Muscle of arm (tissue), 12 donors: ENCODE measurements around the gene HOXC5. TPM values are rescaled to one million over a fixed set of nuclear protein-coding genes. Genes with fewer than 3 reads are reported as not detected.
"Not testable (repeated sequence)": the region's sequence is repeated elsewhere in the genome, so short reads cannot be mapped to it uniquely, and the experiment has no call there.

Experiments used
- DNase-seq: peaks from one replicate; pipeline ENCODE4 v3.0.0-alpha.2; 2013
- polyA plus RNA-seq, 12 donors: library from polyadenylated mRNA; unstranded; fragments of 120-200 nt; gene quantifications; one replicate each; pipeline ENCODE4 v1.2.1, GENCODE V29; 2013; ENCODE audit not compliant: insufficient read length in 12 of 12

Gene HOXC5
- polyA plus RNA-seq, 12 donors = 0.25 to 1.8 (median 0.75) TPM; not detected in 2

DNA sequence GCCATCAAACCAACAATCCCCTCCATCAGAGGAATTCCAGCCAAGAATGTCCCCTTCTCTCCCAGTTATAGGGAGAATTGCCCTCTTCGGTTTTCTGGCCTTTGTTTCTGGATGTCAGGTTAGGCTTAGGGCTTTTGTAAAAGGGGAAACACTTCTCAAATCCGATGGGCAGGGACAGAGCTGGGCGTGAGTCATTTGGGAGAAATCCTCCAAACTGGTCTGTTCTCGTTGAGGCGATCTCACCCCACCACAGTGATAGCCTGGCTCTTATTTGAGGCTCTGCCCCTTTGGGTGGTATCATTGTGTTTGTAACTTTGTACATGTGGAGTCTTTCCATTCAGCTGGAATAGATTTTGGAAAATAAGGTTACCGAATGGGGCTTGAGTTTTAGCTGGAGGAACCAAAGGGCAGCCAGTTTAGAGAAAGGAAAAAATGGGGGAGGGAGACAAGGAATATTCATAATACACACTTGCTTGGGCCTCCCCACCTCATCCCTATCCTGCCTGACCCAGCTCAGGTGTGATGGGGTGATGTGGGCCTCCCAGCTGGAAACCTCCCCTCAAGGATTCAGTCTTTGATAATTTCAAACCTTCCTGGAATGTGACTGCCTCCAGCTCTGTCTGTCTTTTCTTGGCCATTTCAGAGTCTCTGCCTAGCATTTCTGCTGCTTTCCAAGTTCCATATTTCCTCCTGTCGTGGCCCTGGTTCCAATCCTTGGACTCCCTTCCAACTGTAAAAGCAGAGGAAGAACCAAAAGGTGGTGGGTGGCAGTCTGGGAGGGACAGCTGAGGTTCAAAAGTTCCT is 28.3 kb downstream of the HOXC5 start:
- no peak for DNase-seq

DNA sequence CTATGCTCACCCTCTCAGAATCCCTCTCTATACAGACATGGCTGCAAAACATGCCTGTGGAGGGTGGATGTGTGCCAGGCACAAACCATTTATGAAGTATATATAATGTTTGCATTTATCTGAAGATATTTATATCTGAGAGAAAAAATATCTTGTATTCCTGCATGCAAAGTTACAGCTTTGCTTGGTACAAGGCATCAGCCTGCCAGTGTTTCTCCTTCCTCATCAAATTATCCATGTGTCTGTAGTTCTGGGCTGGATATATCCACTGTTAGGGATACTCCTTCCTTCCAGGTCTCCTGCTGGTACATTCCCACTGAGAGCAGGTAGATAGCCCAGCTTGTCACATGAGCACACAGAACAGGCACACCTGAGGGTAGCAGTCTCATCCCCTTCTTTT is 32.8 kb downstream of the HOXC5 start:
- no peak for DNase-seq

DNA sequence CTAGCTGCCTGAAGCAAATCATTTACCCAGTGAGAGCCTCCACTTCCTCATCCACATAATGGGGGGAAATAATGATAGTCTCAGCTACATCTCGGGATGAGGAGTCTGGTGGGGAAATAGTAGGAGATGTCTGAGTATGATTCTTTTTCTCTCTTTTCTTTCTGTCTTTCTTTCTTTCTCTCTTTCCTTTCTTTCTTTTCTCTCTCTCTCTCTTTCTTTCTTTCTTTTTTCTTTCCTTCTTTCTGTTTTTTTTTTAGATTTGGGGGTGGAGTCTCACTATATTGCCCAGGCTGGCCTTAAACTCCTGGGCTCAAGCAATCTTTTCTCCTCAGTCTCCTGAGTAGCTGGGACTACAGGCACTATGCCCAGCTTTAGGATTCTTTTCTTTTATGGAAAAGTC is 33.6 kb downstream of the HOXC5 start:
- DNase-seq = no peak

DNA sequence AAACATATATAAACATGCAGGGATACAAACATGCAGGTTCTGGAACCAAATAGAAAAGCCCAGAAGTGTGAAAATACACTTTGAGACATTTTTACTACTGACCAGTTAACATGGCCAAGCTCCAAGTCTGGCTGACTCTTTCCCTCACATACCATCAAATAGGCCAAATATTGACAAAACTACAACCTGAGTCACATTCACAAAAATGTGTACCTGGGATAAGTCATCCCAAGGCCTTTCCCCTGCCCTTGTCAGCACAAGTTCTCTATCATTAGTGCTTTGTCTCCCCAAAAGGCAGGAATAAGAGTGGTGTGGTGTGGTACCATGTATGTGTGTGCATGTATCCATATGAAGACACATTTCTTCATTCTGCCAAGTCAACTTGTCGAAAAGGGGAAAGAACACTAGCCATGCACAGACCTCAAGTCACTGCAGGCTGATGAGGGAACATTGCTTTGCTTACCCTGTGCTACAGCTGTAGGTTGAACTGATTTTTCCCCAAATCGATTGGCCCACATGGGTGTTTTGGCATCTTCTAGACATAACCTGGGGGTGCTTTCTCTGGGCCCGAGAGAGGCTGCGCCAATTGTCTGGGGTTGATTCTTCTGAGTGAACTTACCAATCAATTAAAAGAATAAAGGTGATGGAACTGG is 35.7 kb downstream of the HOXC5 start:
- DNase-seq = no peak

DNA sequence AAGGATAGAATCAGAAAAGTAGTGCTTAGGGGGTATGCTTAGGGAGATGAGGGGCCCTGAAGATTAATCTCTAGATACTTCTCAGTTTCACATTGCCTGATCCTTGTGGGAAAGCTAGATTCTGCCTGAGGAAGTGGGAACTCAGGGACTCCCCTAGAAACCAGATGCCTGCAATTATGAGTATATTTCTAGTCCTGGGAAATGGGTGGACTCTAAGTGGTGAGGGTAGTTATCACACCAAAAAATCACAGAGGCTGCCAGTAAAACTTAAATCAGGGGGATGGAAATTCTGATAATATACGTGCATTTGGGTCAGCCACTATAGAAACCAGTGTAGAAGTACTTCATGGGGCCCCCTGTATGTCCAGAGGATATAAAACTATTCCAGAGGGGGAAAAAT is 39.1 kb downstream of the HOXC5 start:
- DNase-seq = no peak

DNA sequence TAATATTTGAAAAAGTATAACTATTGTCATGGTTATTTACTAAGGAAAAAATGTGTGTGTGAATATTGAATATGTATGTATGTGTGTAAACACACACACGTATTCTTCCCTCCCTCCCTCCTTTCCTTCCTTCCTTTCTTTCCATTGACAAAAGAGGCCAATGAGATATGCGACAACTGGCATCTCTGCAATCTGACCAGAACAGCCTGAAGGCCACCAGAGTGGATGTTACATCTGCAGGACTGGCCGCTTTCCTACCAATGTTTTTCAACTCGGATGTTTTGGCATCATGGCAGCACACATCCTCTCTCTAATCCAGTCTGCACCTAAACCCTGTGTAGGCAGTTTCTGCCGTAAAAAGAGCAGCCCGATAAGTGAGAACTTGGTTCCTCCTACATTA is 41.5 kb downstream of the HOXC5 start:
- no peak for DNase-seq

DNA sequence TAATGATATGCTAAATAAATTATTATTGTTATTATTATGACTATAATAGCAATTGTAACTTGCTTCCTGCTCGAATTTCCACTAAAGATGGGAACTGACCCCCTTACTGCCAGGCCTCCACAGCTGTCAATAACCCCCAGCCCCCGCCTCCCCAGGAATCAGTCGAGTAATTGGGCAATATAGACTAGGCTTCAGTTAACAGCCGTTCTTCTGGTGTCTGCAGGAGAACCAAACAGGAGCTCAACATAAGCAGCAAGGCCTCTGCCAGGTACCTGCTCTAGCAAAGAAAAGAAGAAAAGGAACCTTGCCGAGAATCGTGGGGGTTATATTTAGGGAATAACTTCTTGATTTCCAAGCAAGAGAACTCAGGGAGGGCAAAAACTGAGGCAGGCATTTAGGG is 42.6 kb downstream of the HOXC5 start:
- no peak for DNase-seq

DNA sequence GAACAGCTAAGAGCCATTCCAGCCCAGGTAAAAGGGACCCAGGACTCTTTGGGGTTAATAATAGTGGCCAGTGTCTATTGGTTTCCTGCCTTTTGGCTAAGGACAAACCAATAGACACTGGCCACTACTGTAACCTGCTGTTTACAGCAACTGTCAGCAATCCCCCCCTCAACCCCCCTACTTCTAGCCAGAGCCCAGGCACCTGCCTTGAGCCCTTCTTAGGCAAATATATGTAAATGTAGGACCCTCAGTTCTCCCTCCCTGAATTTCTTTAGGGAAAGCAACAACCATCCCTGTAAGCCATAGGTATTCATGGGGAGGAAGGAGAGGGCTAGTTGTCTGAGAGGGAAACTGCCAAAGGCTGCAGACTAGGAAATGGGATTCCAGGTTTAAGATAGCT is 43.1 kb downstream of the HOXC5 start:
- DNase-seq = no peak

DNA sequence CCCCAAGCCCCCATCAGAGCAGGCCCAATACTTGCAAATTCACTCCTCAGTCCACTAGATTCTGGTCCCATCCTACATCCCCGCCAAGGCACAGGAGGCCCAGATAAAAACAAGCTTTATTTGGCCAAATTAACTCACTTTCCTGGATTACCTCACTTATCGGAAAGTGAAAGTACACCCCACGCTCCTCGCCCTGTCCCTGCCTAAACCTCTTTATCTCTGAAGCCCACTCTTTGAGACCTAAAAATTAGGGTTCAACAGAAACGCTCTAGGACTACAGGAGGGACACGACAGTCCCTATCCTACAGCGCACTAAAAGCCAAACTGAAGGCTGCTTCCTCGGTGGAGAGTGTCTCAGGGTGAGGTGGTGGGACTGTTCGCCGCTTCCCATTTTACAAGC is 45.0 kb downstream of the HOXC5 start:
- not testable (repeated sequence) for DNase-seq

DNA sequence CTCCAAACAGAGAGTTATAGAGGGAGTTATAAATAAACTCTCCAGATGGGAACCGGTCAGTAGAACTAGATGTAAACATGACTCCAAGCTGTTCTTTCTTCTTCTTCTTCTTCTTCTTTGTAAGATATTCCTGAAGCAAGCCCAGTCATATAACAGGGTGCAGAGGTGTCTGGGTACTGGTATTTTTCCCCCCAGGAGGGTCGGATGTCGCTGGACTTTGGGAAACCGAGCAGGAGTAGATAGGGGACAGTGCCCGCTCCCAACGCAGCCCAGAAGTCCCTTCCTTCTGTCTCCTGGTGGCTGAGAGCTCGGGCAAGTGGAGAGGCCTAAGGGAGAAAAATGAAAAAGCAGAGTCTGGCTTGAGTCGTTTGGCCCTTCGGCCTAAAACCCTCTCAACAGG is 46.3 kb downstream of the HOXC5 start:
- DNase-seq = not testable (repeated sequence)

DNA sequence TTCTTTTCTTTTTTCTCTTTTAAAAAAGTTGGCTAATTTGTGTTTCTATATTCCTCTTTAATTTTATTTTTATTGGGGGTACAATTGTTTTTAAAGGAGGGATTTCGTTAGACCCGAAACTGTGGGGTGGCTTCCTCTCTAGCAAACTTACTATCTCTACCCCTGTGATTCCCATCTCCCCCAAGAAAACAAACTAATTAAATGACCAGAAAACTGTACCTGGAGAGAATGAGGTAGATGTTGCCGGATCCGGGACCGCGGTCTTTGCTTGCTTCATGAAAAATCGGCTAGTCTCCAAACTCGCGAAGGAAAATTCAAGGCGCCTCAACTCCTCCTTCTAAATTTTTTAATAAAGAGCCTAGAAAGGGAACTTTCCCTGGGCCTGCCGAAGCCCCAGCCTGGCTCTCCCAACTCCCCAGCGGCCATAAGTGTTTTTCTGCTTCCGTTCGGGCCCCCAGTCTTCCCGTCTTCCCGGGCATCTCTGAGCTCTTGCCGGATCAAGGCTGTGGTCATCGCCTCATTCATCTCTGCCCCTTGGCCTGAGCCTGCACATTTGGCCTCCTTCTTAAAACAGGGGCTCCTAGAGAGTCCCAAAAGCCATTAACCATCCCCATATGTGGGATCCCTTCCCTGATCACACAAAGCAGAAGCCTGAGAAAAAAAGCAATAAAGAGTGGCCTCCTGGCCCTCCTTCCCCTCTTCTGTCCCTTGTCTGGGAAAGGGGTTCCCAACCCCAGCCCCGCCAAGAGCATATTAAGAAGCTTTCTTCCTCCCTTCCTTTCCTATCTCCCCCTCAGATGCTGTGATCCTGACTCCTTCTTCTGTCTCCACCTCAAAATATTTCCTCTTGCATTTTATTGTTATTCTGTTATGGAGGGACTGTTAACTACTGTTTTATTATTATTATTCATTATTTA is 47.4 kb downstream of the HOXC5 start:
- DNase-seq = not testable (repeated sequence)

DNA sequence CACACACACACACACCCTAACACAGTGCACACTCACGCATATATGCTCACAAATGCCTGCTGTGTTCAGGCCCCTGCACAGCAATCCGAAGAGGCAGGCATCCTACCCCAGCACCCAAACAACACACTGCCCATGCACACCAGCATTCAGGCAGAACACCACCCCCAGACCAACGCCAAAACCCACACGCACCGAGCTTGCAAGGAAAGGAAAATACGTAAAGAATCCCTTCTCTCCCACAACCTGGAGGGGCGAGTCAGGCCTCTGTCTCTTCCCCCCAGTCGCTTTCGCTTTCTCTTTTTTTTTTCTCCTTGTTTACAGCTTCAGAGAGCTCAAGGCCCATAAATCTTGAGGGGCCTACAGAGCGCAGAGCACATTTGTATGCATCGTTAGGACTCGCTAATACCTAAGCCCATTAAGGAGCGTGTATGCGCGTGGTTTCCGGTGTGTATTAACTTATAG is 48.2 kb downstream of the HOXC5 start:
- DNase-seq = not testable (repeated sequence)

DNA sequence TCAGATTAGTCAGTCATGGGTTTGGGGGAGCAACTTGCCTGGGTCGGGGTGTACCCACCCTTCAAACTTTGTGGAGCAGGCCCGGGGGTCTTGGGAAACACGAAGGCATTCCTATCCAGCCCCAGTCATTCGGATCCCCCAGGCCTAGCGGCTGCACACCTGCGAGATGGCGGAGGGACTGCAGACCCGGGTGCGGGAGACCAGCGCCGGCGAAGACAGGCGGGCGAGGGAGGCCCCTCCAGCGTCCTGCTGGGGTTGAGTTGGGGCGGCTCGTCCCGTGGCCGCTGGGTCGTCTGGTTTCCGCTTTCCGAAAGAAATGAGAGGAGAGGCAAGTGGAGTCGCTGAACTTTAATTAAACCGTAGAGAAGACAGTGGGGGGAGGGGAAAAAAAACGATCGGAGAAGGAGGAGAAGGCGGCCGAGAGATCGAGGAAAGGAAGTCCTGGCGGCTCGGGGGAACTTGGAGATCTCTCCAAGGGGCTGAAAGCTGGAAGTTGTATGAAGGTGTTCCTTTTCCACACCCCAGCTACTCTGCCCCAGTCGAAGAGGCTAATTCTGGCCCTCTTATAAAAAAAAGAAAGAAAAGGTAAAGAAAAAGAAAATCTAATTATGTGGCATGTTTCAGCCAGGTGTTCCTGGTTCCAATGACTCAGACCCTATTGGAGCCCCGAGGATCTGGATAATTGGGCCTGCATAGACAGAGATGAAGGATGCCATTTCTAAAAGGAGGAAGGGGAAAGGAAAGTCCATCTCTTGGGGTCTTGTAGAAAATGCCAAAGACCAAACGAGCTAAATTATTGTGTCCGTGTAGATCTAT is 48.9 kb downstream of the HOXC5 start:
- DNase-seq = not testable (repeated sequence)

DNA sequence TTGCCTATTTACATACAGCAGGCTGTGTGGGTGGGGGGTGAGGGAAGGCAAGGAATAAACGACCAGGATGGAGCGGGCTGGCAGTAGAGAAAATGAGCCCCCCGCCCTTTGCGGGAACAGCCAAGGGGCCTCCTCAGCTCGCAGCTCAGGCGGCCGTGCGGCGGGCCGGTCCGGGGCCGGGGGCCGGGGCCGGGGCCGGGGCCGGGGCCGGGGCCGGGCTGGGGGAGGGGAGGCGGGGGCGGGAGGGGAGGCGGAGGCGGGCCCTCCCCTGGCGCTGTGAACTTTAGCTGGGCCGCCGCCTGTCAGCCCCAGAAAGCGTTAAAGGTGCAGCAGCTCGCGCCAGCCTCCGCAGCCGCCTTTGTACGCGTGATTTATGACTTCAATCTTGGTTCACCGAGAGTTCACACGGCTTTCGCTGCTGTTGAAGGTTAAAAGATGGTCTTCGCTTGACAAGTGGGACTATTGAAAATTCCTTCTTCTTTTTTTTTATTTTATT is 49.6 kb downstream of the HOXC5 start:
- DNase-seq = no peak

Other genes starting within 250 kb of the HOXC5 start
- 1 to 10 TPM in 1 of 12 donors, under 1 TPM in 2, not detected in 9; 0.28 to 1.4 (median 0.86) TPM for gene HOXC13, start 94.2 kb upstream of the HOXC5 start, polyA plus RNA-seq
- under 1 TPM in 1 of 12 donors, not detected in 11; 0.08 TPM for gene HOXC12, start 78.1 kb upstream of the HOXC5 start, polyA plus RNA-seq
- under 1 TPM in 1 of 12 donors, not detected in 11; 0.08 TPM for gene HOXC11, start 59.9 kb upstream of the HOXC5 start, polyA plus RNA-seq
- gene HOTAIR, start 58.1 kb upstream of the HOXC5 start, polyA plus RNA-seq = under 1 TPM in 1 of 12 donors, not detected in 11; 0.11 TPM
- 1 to 10 TPM in 2 of 12 donors, under 1 TPM in 6, not detected in 4; 0.20 to 2.0 (median 0.57) TPM for gene HOXC10, start 47.9 kb upstream of the HOXC5 start, polyA plus RNA-seq
- 1 to 10 TPM in 4 of 12 donors, under 1 TPM in 6, not detected in 2; 0.33 to 3.2 (median 0.72) TPM for gene HOXC9, start 32.9 kb upstream of the HOXC5 start, polyA plus RNA-seq
- 1 to 10 TPM in 3 of 12 donors, under 1 TPM in 7, not detected in 2; 0.21 to 9.7 (median 0.68) TPM for gene HOXC8, start 24.1 kb upstream of the HOXC5 start, polyA plus RNA-seq
- gene HOXC6, start 4.6 kb upstream of the HOXC5 start, polyA plus RNA-seq = 10 to 100 TPM in 2 of 12 donors, 1 to 10 TPM in 8, not detected in 2; 3.0 to 20.5 (median 5.9) TPM
- 10 to 100 TPM in 5 of 12 donors, 1 to 10 TPM in 5, not detected in 2; 4.2 to 25.6 (median 9.1) TPM for gene HOXC4, start 20.8 kb downstream of the HOXC5 start, polyA plus RNA-seq
- gene SMUG1, start 155.9 kb downstream of the HOXC5 start, polyA plus RNA-seq = 10 to 100 TPM in 11 of 12 donors, not detected in 1; 18.2 to 35.4 (median 22.1) TPM
- 100 to 1,000 TPM in 2 of 12 donors, 10 to 100 TPM in 10; 57.6 to 108 (median 87.4) TPM for gene CBX5, start 247.1 kb downstream of the HOXC5 start, polyA plus RNA-seq
- gene HNRNPA1, start 247.7 kb downstream of the HOXC5 start, polyA plus RNA-seq = 1,000 to 10,000 TPM in 11 of 12 donors, 100 to 1,000 TPM in 1; 297 to 2,464 (median 1,850) TPM